Measurements from ENCODE around the gene SLC13A1.

The SLC13A1 gene

DNA sequence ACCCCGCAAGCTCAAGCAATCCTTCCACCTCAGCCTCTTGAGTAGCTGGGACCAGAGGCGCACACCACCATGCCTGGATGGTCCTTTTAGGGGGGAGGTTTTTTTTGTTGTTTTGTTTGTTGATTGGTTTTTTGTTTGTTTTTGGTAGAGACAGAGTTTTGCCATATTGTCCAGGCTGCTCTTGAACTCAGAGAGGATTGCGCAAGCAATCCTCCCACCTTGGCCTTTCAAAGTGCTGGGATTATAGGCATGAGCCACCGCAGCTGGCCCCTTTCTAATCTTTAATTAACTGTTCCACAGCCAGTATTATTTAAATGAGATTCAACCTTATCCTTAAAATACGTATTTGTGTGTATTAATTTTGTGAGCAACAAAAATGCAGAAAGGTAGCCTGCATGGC is 65.8 kb downstream of the SLC13A1 start:
- Mint-ChIP-seq H3K4me3 (no peak overlapping the region), H3K36me3 (ENCODE audit: low read depth) (no peaks in the 10 kb centered on the region), H3K27ac (no peak overlapping the region), H3K27me3 (ENCODE audit: low read depth) (no peaks in the 10 kb centered on the region), H3K4me1 (no peaks in the 10 kb centered on the region), H3K9me3 (no peaks in the 10 kb centered on the region)
- TF ChIP-seq CTCF (IDR thresholded peaks at IDR 0.05; ENCODE audit: unreplicated experiment in 3 of 3): no peak

GRCh38 chr7:123131961-123132360 is 67.8 kb downstream of the SLC13A1 start:
- TF ChIP-seq CTCF (IDR thresholded peaks at IDR 0.05; ENCODE audit: unreplicated experiment in 3 of 3): no peak
- Mint-ChIP-seq H3K4me1 (no peaks in the 10 kb centered on the region), H3K27me3 (ENCODE audit: low read depth) (no peaks in the 10 kb centered on the region), H3K36me3 (ENCODE audit: low read depth) (no peaks in the 10 kb centered on the region), H3K9me3 (no peaks in the 10 kb centered on the region), H3K27ac (no peak overlapping the region), H3K4me3 (no peak overlapping the region)

- TF ChIP-seq CTCF (IDR thresholded peaks at IDR 0.05; ENCODE audit: unreplicated experiment in 3 of 3): no peak
- no peak overlapping the region for H3K4me3 Mint-ChIP-seq
- no peak overlapping the region for H3K27ac Mint-ChIP-seq
- no peaks in the 10 kb centered on the region for H3K4me1 Mint-ChIP-seq
- no peaks in the 10 kb centered on the region for H3K36me3 Mint-ChIP-seq (ENCODE audit: low read depth)
- no peaks in the 10 kb centered on the region for H3K9me3 Mint-ChIP-seq
- no peaks in the 10 kb centered on the region for H3K27me3 Mint-ChIP-seq (ENCODE audit: low read depth)
Observed at GRCh38 chr7:123131556-123131955, 68.2 kb downstream of the SLC13A1 start.

- H3K9me3 Mint-ChIP-seq: no peaks in the 10 kb centered on the region
- TF ChIP-seq CTCF (IDR thresholded peaks at IDR 0.05; ENCODE audit: unreplicated experiment in 3 of 3): peak in 1 of 3 experiments; percentile 12
- H3K27me3 Mint-ChIP-seq (ENCODE audit: low read depth): no peaks in the 10 kb centered on the region
- H3K36me3 Mint-ChIP-seq (ENCODE audit: low read depth): no peaks in the 10 kb centered on the region
- no peaks in the 10 kb centered on the region for H3K4me1 Mint-ChIP-seq
- H3K4me3 Mint-ChIP-seq: no peak overlapping the region
- no peak overlapping the region for H3K27ac Mint-ChIP-seq
Observed at GRCh38 chr7:123131140-123131539, 68.6 kb downstream of the SLC13A1 start.

GRCh38 chr7:123126691-123127090 is 73.1 kb downstream of the SLC13A1 start:
- no peaks in the 10 kb centered on the region for H3K36me3 Mint-ChIP-seq (ENCODE audit: low read depth)
- H3K9me3 Mint-ChIP-seq: no peaks in the 10 kb centered on the region
- no peak overlapping the region for H3K4me3 Mint-ChIP-seq
- H3K27me3 Mint-ChIP-seq (ENCODE audit: low read depth): no peaks in the 10 kb centered on the region
- no peaks in the 10 kb centered on the region for H3K4me1 Mint-ChIP-seq
- H3K27ac Mint-ChIP-seq: no peak overlapping the region
- TF ChIP-seq CTCF (IDR thresholded peaks at IDR 0.05; ENCODE audit: unreplicated experiment in 3 of 3): no peak

DNA sequence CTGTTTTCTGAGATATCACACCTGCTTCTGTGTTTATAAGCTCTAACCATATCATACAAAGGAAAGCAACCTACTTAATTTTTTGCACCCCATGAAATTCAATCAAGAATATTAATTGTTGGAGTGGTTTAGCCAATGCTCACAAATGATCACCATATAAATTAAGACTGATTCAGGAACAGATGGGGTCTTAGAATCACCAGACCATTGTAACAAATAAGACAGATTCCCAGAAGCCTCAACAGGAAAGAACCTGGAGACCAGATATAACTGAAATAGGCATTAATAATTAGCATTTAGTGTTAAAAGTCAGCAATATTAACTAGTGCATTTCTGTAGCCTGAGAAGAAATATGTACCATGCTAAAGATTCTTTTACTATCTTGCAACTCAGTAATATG is 73.6 kb downstream of the SLC13A1 start:
- TF ChIP-seq CTCF (IDR thresholded peaks at IDR 0.05; ENCODE audit: unreplicated experiment in 3 of 3): no peak
- no peak overlapping the region for H3K27ac Mint-ChIP-seq
- H3K9me3 Mint-ChIP-seq: no peaks in the 10 kb centered on the region
- no peaks in the 10 kb centered on the region for H3K36me3 Mint-ChIP-seq (ENCODE audit: low read depth)
- no peaks in the 10 kb centered on the region for H3K4me1 Mint-ChIP-seq
- H3K27me3 Mint-ChIP-seq (ENCODE audit: low read depth): no peaks in the 10 kb centered on the region
- no peak overlapping the region for H3K4me3 Mint-ChIP-seq
